GM19455 (cell line): ENCODE measurements around the gene STAT5B.
"Not testable (repeated sequence)": the region's sequence is repeated elsewhere in the genome, so short reads cannot be mapped to it uniquely, and the experiment has no call there.

ENCODE experiments used
- ATAC-seq: cut with Tn5 transposase; IDR thresholded peaks from one replicate; pipeline ENCODE4 v1.9.1; 2021; ENCODE audit not compliant: unreplicated experiment

STAT5B gene

DNA sequence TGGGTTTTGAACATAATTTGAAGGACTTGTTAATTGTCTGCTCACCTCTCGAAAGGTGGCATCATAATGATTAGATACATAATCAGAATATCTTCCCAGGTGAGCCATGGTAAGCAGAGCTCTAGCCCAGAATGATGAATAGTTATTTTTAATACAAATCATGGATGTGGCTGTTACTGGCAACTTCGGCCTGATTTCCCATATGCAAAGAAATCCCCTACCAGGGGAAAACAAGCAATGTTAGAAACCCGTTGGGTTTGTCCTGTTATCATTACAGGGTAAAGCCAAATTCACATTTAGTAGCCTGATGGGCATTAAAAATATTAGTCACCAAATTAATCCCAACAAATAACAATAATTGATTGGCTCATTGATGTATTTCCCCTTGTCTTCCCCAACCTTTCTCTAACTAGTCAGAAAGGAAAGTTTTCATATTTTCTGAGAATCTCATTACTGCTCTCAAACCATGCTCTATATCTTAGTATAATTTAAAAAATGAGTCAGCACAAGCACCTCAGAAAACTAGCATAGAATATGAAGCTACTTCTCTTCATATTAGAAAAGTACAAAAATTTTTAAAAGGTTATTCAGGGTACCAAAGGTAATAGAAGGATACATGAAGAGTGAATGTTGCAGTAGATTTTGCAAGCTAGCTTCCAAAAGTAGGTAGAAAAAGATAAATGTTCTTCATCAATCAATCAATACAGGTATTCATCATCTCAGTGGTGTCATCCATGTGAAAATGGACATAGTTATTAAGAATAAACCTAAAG is 5.0 kb downstream of the STAT5B start:
- ATAC-seq = no peak

DNA sequence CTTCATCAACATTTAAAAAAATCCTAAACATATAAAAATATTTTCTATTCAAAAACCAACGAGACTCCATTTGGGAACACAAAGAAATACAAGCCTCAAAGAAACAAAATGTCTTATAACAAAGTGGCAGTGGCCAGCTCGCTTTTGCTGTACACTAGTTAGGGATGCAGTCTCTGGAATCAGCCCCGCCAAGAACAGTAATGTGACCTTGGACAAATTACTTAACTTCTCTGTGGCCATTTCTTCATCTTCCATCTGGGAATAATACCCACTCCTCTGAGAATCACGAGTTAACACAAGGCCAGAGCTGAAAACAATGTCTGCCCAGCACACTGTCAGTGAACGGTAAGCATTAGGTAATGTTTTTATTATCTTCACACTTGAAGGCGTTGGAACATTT is 5.6 kb downstream of the STAT5B start:
- ATAC-seq = no peak

DNA sequence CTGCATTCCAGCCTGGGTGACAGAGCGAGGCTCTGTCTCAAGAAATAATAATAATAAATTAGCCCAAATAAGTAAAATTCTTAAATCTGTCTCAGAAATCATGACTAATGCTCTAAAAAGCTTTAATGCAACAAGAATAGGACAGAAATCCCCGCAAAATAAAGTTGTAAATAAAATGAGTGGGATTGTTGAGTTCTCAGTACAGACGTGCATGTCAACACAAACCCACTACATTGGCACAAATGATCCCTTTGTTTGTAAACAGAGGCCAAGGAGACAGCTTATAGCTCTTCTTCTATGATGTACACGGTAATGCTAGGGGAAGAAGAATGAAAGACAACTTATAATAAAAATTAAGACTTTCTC is 6.0 kb downstream of the STAT5B start:
- ATAC-seq = no peak

- no peak for ATAC-seq
These were observed 8.0 kb downstream of the STAT5B start for GRCh38 chr17:42268236-42268635.

GRCh38 chr17:42266918-42267766 is 9.0 kb downstream of the STAT5B start:
- no peak for ATAC-seq

DNA sequence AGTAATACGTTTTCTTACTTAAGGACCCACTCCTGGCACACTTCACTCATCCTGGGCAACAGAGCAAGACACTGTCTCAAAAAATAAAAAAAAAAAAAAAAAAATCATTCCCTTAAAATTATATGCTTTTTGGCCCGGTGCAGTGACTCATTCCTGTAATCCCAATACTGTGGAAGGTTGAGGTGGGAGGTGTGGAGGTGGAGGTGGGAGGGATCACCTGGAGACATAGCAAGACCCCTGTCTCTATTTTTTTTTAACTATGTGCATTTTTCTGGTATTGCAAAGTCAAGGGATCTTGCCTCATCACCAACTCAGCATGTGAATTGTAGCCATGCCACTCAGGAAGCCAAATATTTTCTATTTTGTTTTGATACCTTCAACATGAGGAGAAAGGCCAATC is 9.7 kb downstream of the STAT5B start:
- ATAC-seq = no peak

DNA sequence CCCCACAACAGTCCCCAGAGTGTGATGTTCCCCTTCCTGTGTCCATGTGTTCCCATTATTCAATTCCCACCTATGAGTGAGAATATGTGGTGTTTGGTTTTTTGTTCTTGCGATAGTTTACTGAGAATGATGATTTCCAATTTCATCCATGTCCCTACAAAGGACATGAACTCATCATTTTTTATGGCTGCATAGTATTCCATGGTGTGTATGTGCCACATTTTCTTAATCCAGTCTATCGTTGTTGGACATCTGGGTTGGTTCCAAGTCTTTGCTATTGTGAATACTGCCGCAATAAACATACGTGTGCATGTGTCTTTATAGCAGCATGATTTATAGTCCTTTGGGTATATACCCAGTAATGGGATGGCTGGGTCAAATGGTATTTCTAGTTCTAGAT is 11.8 kb downstream of the STAT5B start:
- ATAC-seq = not testable (repeated sequence)

- ATAC-seq = no peak
These were observed 15.9 kb downstream of the STAT5B start for GRCh38 chr17:42260318-42260717.

- ATAC-seq = no peak
These were observed 20.7 kb downstream of the STAT5B start for GRCh38 chr17:42255445-42255844.

- no peak for ATAC-seq
These were observed 22.6 kb downstream of the STAT5B start for GRCh38 chr17:42253578-42253977.

DNA sequence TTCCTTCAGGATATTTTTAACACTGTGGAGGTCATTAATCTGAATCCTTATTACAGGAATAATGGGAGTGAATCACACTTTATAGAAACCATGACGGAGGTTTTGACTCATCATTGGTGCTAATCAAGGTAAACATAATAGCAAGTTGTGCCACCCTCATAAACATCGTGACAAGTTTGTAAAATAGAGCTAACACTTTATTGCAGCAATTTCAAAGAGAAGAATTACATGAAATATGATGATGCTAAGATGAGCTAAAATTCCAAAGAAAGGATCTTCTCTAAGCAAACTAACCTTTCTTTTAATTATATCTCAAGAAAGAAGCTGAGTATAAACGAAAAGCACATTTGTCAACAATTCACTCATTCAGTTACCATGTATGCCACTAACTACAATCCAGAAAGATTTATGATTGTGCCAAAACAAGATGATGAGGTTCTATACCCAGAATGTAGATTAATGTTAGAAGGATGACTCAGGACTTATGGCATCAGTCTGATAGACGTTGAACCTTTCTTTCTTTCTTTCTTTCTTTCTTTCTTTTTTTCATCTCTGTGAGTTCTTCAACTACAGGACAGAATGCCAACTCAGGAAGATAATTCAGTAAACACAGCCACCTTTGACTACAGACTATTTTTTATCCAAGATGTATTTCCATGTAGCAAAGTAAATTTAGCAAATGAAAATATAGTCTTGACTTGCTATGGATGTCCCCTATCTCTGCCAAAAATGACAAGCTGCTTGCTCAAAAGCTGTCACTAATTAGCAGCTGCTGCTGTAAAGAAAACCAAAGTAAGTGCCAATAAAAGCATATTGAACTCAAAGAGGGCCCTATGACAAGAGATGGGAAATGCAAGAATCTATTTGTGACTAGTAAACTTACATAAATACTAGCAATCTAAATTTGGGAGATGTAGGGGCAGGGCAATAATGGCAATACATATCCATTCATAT is 23.3 kb downstream of the STAT5B start:
- no peak for ATAC-seq

DNA sequence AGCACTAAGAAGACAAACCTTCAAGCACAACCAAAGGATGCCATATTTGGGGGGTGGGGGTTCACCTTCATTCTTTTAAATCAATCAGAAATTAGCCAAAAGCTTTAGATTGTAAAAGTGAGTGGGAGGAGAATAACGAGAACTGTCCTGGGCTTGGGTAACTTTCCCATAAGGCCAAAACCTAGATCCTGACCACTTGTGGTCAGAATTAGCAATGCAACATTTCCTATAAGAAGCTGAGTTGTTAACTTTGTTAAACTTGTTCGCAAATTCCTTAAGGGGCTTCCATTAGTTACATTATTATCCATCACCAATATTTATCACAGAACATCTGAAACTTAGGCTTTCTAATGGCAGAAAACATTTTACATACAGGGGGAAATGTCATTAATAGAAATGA is 25.1 kb downstream of the STAT5B start:
- no peak for ATAC-seq

- no peak for ATAC-seq
These were observed 26.3 kb downstream of the STAT5B start for GRCh38 chr17:42249681-42250446.

GRCh38 chr17:42248351-42249179 is 27.6 kb downstream of the STAT5B start:
- peak; percentile 68 for ATAC-seq

GRCh38 chr17:42247734-42248133 is 28.5 kb downstream of the STAT5B start:
- no peak for ATAC-seq

DNA sequence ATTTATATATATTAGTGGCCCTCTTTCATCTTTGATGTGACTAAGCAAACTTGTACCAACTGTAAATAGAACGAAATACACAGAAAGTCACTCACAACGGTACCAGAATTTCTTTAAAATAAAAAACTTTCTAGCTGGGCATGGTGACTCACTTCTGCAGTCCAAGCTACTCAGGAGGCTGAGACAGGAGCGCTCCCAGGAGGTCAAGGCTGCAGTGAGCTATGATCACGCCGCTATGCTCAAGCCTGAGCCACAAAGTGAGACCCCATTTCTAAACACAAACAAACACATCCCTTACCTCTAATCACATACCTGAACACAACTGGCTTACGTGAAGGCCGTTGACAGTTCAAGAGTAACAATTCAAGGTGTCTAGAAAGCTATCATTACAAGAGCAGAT is 29.7 kb downstream of the STAT5B start:
- no peak for ATAC-seq

DNA sequence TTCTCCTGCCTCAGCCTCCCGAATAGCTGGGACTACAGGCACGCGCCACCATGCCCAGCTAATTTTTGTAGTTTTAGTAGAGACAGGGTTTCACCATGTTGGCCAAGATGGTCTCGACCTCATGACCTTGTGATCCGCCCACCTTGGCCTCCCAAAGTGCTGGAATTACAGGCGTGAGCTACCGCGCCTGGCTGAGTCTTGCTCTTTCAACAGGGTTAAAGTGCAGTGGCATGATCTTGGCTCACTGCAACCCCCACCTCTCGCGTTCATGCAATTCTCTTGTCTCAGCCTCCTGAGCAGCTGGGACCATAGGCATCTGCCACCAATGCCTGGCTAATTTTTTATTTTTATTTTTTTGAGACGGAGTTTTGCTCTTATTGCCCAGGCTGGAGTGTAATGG is 31.0 kb downstream of the STAT5B start:
- not testable (repeated sequence) for ATAC-seq

- not testable (repeated sequence) for ATAC-seq
These were observed 32.1 kb downstream of the STAT5B start for GRCh38 chr17:42244116-42244515.

DNA sequence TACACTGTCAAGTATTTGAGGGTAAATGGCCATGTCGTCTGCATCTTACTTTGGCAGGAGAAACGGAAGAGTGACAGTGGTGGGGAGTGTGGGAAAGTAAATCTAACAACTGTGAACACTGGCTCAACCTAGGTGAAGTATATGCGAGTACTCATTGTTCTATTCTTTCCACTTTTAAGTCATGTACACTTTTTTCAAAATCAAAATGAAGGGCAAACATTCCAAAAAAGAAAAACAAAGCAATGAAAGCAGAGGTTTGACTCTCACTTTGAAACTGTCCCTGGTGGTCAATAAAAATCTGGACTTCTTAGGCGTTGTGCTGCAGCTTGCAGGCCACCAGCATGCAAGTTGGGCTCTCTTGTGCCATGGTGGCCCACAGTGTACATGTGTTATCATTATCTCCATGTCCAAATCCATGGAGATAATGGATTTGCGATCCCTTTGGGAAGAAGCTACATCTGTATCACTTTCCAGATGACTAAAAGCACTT is 32.7 kb downstream of the STAT5B start:
- no peak for ATAC-seq
